Amniotic epithelial cell (primary cell): ENCODE measurements around the gene DISC1.
"Not testable (repeated sequence)": the region's sequence is repeated elsewhere in the genome, so short reads cannot be mapped to it uniquely, and the experiment has no call there.

Experiments used
- DNase-seq: peaks from one replicate; pipeline ENCODE4 v3.0.0-alpha.2; 2010; ENCODE audit warnings: low read depth

Gene DISC1

DNA sequence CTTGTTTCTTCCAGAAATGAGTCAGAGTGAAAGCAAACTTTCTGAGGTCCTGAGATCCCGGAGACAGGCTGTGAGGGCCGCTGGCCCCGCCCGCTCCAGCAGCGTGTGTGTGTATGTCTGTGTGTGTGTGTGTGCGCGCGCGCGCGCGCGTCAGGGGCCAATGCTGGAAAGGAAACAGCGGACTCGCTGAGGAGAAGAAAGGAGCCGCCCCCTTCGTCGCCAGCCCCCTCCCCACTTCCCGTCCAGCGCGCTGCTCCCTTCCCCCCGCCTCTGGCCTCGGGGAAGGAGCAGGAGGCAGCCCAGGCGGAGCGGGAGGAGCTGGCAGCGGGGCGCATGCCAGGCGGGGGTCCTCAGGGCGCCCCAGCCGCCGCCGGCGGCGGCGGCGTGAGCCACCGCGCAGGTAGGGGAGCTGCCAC, at the start of gene DISC1:
TSS of gene DISC1 (plus strand) at position 256 of the 416 bp plus-strand sequence. CDS start at position 334, 78 bp downstream.
- peak; percentile 88 for DNase-seq

- no peak for DNase-seq
Measured at GRCh38 chr1:231576804-231577718, 49.5 kb upstream of the DISC1 start.

DNA sequence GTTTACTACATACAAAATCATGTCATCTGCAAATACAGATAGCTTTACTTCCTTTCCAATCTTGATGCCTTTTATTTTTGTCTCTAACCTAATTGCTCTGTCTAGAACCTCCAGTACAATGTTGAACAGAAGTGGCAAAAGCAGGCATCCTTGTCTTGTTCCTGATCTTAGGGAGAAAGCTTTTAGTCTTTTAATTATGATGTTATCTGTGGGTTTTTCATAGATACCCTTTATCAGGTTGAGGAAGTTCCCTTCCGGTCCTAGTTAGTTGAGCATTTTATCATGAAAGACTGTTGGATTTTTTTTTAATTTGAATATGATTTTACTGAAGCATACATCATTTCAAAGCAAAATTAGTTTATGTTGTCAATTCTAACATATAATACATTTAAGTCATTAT, 45.7 kb upstream of the DISC1 start:
- no peak for DNase-seq

DNA sequence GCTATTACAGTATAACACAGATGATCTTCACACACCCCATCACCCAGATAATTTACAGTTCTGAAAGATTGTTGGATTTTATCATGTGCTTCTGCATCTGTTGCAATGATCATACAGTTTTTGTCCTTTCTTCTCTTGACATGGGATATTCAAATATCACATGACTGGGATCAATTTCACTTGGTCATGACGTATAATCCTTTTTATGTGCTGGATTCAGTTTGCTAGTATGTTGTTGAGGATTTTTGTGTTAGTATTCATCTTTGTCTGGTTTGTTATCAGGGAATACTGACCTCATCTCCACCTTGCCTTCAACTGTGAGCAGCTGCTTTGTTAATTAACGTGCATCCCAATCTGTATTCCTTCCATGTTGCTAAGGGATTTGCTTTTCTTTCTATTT, 44.7 kb upstream of the DISC1 start:
- DNase-seq = peak; percentile 32

DNA sequence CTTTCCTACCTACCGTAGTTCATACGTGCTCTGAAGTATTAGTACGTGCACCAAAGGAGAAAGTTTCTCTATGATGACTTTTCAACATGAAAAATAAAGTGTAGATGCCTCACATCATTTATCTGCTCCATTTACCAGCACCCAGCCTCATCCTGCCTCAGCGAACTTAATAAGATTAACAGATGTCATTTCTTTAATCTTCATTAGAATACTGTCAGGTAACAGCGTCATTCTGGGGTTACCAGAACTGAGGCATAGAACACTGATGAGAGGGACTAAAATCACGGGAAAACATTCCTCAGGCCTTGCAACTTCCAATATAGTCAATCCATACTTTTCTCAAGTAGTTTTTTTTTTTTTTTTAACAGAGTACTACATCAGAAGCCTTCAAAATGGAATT, 43.2 kb upstream of the DISC1 start:
- DNase-seq = no peak

GRCh38 chr1:231584117-231584516, 42.5 kb upstream of the DISC1 start:
- peak; percentile 82 for DNase-seq

DNA sequence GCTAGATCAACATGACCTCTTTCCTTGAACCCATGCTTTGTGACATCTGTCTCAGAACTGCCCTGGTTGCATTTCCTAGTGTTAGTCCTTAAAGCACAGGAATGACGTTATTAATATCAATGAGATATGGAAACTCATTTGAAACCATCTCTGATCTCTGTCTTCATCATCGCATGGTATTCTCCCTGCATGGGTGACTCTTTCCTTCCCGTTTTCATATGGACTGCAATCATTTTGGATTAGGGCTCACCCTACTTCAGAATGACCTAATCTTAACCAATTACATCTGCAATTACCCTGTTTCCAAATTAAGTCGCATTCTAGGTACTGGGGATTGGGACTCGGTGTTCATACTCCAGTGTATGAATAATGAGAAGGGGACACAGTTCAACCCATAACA, 41.7 kb upstream of the DISC1 start:
- DNase-seq = no peak

- DNase-seq = peak; percentile 91
Measured at GRCh38 chr1:231590453-231591198, 36.0 kb upstream of the DISC1 start.

DNA sequence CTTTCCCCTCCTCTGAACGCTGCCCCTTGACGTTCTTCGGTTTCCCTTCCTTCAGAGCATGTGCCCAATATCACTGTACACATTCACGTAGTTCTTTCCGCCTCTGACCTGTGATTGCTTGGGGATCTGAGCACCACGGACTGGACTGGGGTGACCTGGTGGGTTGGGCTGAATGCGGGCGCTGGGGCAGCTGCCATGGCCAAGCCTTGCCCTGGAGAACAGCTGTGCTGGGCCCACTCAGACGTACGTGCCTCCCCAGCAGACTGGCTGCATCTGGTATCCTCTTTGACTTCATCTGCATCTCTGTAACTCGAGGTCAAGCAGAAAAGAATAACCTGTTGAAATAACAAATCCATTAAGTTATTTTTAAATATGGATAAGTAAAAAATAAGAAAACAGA, 35.1 kb upstream of the DISC1 start:
- no peak for DNase-seq

GRCh38 chr1:231592809-231593208, 33.8 kb upstream of the DISC1 start:
- no peak for DNase-seq

- not testable (repeated sequence) for DNase-seq
Measured at GRCh38 chr1:231593264-231593663, 33.3 kb upstream of the DISC1 start.

DNA sequence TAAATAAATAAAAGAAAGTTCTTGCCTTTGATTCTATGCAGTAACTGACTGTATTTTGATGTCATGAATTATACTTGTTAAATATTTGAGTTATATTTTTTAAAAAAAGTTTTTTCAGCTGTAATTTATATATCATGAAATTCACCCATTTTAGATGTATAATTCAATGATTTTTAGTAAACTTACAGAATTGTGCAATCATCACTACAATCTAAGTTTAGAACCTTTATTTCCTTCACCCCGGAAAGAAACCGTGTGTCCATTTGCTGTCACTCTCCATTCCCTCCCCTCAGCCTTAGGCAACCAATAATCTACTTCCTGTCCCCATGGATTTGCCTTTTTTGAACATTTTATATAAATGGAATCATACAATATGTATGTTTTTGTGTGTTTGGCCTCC, 32.5 kb upstream of the DISC1 start:
- no peak for DNase-seq

GRCh38 chr1:231594749-231595148, 31.8 kb upstream of the DISC1 start:
- no peak for DNase-seq

DNA sequence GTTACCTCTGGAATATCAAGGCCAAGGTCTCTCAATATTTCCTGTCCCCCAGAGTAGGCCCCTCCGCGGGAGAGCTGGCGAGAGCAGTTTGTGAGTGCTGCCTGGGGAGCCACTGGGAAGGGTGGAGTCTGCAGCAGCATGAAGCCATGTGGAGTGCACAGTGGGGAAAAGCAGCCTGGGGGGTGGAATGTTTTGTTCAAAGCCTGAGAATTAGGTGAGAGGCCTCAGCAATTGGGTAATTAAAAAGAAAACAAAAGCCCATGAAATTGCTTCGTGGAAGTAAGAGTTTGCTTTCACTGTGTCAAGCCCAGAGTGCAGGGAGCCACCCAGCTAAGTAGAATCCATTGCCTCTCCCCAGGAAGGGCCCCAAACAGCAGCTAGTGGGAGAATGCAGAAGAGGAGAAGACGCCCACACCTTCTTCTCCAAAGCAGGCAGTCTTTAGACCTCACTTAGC, 30.2 kb upstream of the DISC1 start:
- DNase-seq = no peak

- DNase-seq = no peak
Measured at GRCh38 chr1:231597971-231598370, 28.6 kb upstream of the DISC1 start.

- DNase-seq = no peak
Measured at GRCh38 chr1:231600458-231600976, 26.1 kb upstream of the DISC1 start.

- no peak for DNase-seq
Measured at GRCh38 chr1:231601824-231602672, 24.5 kb upstream of the DISC1 start.

DNA sequence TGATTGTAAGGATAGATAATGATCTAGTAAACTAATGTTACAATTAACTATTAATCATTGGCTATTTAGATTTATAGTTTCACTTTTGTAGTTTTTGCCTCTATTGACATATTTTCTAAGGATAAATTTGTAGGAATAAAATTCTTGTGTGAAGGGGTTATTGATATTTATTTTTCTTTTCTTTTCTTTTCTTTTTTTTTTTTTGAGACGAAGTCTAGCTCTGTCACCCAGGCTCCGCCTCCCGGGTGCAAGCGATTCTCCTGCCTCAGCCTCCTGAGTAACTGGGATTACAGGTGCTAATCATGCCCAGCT, 24.0 kb upstream of the DISC1 start:
- no peak for DNase-seq

- peak; percentile 56 for DNase-seq
Measured at GRCh38 chr1:231603598-231604275, 22.9 kb upstream of the DISC1 start.

DNA sequence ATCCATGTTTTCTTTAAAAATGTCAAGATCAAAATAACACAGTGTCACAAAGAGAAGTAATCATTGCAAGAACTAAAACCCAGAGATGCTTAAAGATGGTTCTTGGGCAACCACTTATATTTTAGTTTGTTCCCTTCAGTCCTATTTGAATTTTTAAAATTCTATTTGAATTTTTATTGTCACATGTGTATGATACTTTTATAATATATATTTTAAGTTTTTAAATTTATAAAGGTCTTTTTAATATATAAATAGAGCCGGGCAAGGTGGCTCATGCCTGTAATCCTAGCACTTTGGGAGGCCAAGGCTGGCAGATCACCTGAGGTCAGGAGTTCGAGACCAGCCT, 22.3 kb upstream of the DISC1 start:
- DNase-seq = no peak
